ENCODE results near the gene TRAF2. TPM values are rescaled to one million over a fixed set of nuclear protein-coding genes. Genes with fewer than 3 reads are reported as not detected.
A peak's percentile ranks its signal among the peaks of the same experiment; 100 is the strongest.

The TRAF2 gene
- total and polyA plus RNA-seq, 9 of the 15 experiments (the other 6 are each of a cell fraction or from before 2014, with no cell fraction given) = 0.24 to 45.2 (median 18.0) TPM

GRCh38 chr9:136880651-136881050, 5.7 kb upstream of the TRAF2 start:
- no peak overlapping the region for H3K9ac ChIP-seq (ENCODE audit: insufficient read depth in 1 of 2, low read depth in 2 of 2, low read length in 2 of 2)
- peaks cover 10% of the 10 kb centered on the region for H3K79me2 ChIP-seq (ENCODE audit: control insufficient read depth, insufficient read depth, low read length)
- H2AFZ ChIP-seq (ENCODE audit: low read depth, low read length) = no peak overlapping the region
- H3K36me3 ChIP-seq (ENCODE audit: control insufficient read depth, insufficient read depth, low read length) = peaks cover 6% of the 10 kb centered on the region; the same call in 1 of the 3 replicates
- H3K4me1 ChIP-seq (replicated peaks in 1 of 2; ENCODE audit: control insufficient read depth in 2 of 2, insufficient read depth in 2 of 2, low read length in 2 of 2) = peaks cover 21 to 44% of the 10 kb centered on the region in 2 experiments
- no peaks in the 10 kb centered on the region for H3K27me3 ChIP-seq (ENCODE audit: control insufficient read depth in 2 of 2, insufficient read depth in 2 of 2, low read length in 2 of 2)
- H3K9me3 ChIP-seq (replicated peaks; ENCODE audit: control insufficient read depth, insufficient read depth, low read depth, low read length) = no peaks in the 10 kb centered on the region
- ChIA-PET CTCF (ENCODE audit: low intra/inter-chr PET ratio) (no interaction called here), POLR2A (interaction anchor here (0.5 to 2.2 kb wide), 5 partner anchors 10 to 703 kb away, joined by 3 to 15 read pairs (median 4); no protein-coding TSS in a partner anchor)
- FAIRE-seq (no peak), DNase-seq (ENCODE audit: extremely low read depth in 1 of 4, low spot score in 3 of 4) (peak in 2 of 4 experiments; percentile 29 to 37), ATAC-seq (peak; percentile 18; the same call in 2 of the 3 replicates)
- BruUV-seq (replicated peaks) = no TSS peak
- intact Hi-C loops (cut with micrococcal nuclease) = no loop called here
- H3K4me3 ChIP-seq = no peak overlapping the region
- peaks cover 2% of the 10 kb centered on the region for H3K9me1 ChIP-seq (ENCODE audit: control insufficient read depth, insufficient read depth, low read length)
- no peak overlapping the region for H3K4me2 ChIP-seq (ENCODE audit: insufficient read depth, low read length)
- in situ Hi-C loops (cut with MboI) = no loop called here
- 43% methylated on average over 4 of the region's 11 CpGs for WGBS (ENCODE audit: insufficient coverage, low coverage, missing lambda C conversion rate)
- no peak overlapping the region for H3K27ac ChIP-seq (ENCODE audit: extremely low read depth, low read depth, low read length)
- H4K20me1 ChIP-seq (replicated peaks; ENCODE audit: control insufficient read depth, insufficient read depth, low read length) = no peaks in the 10 kb centered on the region
- TF ChIP-seq FIP1L1 (IDR thresholded peaks at IDR 0.05; ENCODE audit: low read depth, low read length, poor library complexity, severe bottlenecking) (no peak), POLR3A (IDR thresholded peaks at IDR 0.05; ENCODE audit: borderline replicate concordance, extremely low read depth, insufficient read depth, insufficient read length) (no peak), BACH1 (tag; IDR thresholded peaks at IDR 0.05) (no peak), ZNF695 (CRISPR knock-in tag; IDR thresholded peaks at IDR 0.05) (no peak), KLF1 (tag; IDR thresholded peaks at IDR 0.05) (no peak), SOX6 (IDR thresholded peaks at IDR 0.05) (no peak), KDM1A (IDR thresholded peaks at IDR 0.05) (no peak), CTCF (IDR thresholded peaks at IDR 0.05 in 2 of 3, conservative IDR thresholded peaks at IDR 0.05 in 1 of 3; ENCODE audit: insufficient read depth in 2 of 3, low read depth in 1 of 3, low read length in 3 of 3) (0 out of 6 replicates have a peak, but pooled peaks of 1 of the 3 experiments have one; percentile 3)
- TF ChIP-seq, protein P1, sequence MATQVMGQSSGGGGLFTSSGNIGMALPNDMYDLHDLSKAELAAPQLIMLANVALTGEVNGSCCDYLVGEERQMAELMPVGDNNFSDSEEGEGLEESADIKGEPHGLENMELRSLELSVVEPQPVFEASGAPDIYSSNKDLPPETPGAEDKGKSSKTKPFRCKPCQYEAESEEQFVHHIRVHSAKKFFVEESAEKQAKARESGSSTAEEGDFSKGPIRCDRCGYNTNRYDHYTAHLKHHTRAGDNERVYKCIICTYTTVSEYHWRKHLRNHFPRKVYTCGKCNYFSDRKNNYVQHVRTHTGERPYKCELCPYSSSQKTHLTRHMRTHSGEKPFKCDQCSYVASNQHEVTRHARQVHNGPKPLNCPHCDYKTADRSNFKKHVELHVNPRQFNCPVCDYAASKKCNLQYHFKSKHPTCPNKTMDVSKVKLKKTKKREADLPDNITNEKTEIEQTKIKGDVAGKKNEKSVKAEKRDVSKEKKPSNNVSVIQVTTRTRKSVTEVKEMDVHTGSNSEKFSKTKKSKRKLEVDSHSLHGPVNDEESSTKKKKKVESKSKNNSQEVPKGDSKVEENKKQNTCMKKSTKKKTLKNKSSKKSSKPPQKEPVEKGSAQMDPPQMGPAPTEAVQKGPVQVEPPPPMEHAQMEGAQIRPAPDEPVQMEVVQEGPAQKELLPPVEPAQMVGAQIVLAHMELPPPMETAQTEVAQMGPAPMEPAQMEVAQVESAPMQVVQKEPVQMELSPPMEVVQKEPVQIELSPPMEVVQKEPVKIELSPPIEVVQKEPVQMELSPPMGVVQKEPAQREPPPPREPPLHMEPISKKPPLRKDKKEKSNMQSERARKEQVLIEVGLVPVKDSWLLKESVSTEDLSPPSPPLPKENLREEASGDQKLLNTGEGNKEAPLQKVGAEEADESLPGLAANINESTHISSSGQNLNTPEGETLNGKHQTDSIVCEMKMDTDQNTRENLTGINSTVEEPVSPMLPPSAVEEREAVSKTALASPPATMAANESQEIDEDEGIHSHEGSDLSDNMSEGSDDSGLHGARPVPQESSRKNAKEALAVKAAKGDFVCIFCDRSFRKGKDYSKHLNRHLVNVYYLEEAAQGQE (IDR thresholded peaks at IDR 0.05; ENCODE audit: borderline replicate concordance) = no peak
- TF ChIP-seq, protein P1 (CRISPR knock-in tag; IDR thresholded peaks at IDR 0.05; ENCODE audit: low read depth) = no peak
- TF ChIP-seq, protein P2, sequence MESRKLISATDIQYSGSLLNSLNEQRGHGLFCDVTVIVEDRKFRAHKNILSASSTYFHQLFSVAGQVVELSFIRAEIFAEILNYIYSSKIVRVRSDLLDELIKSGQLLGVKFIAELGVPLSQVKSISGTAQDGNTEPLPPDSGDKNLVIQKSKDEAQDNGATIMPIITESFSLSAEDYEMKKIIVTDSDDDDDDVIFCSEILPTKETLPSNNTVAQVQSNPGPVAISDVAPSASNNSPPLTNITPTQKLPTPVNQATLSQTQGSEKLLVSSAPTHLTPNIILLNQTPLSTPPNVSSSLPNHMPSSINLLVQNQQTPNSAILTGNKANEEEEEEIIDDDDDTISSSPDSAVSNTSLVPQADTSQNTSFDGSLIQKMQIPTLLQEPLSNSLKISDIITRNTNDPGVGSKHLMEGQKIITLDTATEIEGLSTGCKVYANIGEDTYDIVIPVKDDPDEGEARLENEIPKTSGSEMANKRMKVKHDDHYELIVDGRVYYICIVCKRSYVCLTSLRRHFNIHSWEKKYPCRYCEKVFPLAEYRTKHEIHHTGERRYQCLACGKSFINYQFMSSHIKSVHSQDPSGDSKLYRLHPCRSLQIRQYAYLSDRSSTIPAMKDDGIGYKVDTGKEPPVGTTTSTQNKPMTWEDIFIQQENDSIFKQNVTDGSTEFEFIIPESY (CRISPR knock-in tag; IDR thresholded peaks at IDR 0.05) = peak; percentile 80
